Measurements from ENCODE around the gene MT1E.
A peak's percentile ranks its signal among the peaks of the same experiment; 100 is the strongest.
"Not testable (repeated sequence)": the region's sequence is repeated elsewhere in the genome, so short reads cannot be mapped to it uniquely, and the experiment has no call there.

MT1E gene

GRCh38 chr16:56625140-56625942 lies at the start of gene MT1E:
Gene MT1E, plus strand, starts transcription at chr16:56625781. Its CDS starts 71 bp downstream, at chr16:56625852.
- DNase-seq (ENCODE audit: low read depth, low spot score), result no peak

GRCh38 chr16:56576585-56577299 lies 48.8 kb upstream of the MT1E start:
- peak; percentile 84 for DNase-seq (ENCODE audit: low read depth, low spot score)

GRCh38 chr16:56577300-56577625 lies 48.3 kb upstream of the MT1E start:
- DNase-seq (ENCODE audit: low read depth, low spot score), result no peak

- DNase-seq (ENCODE audit: low read depth, low spot score), result no peak
These were observed 45.1 kb upstream of the MT1E start for GRCh38 chr16:56580391-56581048.

- not testable (repeated sequence) for DNase-seq (ENCODE audit: low read depth, low spot score)
These were observed 42.7 kb upstream of the MT1E start for GRCh38 chr16:56582911-56583310.

GRCh38 chr16:56583351-56584168 lies 42.0 kb upstream of the MT1E start:
- DNase-seq (ENCODE audit: low read depth, low spot score), result no peak

GRCh38 chr16:56584276-56584675 lies 41.3 kb upstream of the MT1E start:
- DNase-seq (ENCODE audit: low read depth, low spot score), result no peak

GRCh38 chr16:56588781-56589140 lies 36.8 kb upstream of the MT1E start:
- DNase-seq (ENCODE audit: low read depth, low spot score), result no peak

GRCh38 chr16:56589141-56590039 lies 36.2 kb upstream of the MT1E start, which contains the start of gene MT3:
Gene MT3, plus strand, starts transcription at chr16:56589528. Its CDS starts 63 bp downstream, at chr16:56589591.
- no peak for DNase-seq (ENCODE audit: low read depth, low spot score)

GRCh38 chr16:56591377-56592060 lies 34.1 kb upstream of the MT1E start:
- DNase-seq (ENCODE audit: low read depth, low spot score), result no peak

- no peak for DNase-seq (ENCODE audit: low read depth, low spot score)
These were observed 31.8 kb upstream of the MT1E start for GRCh38 chr16:56593573-56594291.

- DNase-seq (ENCODE audit: low read depth, low spot score), result no peak
These were observed 31.3 kb upstream of the MT1E start for GRCh38 chr16:56594292-56594619.

- DNase-seq (ENCODE audit: low read depth, low spot score), result no peak
These were observed 25.1 kb upstream of the MT1E start for GRCh38 chr16:56600398-56600999.

- DNase-seq (ENCODE audit: low read depth, low spot score), result no peak
These were observed 24.3 kb upstream of the MT1E start for GRCh38 chr16:56601325-56601724.

- no peak for DNase-seq (ENCODE audit: low read depth, low spot score)
These were observed 22.0 kb upstream of the MT1E start for GRCh38 chr16:56603589-56603988.

GRCh38 chr16:56604966-56605365 lies 20.6 kb upstream of the MT1E start:
- no peak for DNase-seq (ENCODE audit: low read depth, low spot score)

- no peak for DNase-seq (ENCODE audit: low read depth, low spot score)
These were observed 20.1 kb upstream of the MT1E start for GRCh38 chr16:56605475-56605874.

GRCh38 chr16:56606071-56606475 lies 19.5 kb upstream of the MT1E start:
- no peak for DNase-seq (ENCODE audit: low read depth, low spot score)

GRCh38 chr16:56606476-56607108 lies 19.0 kb upstream of the MT1E start:
- no peak for DNase-seq (ENCODE audit: low read depth, low spot score)

All from activated naive CD8-positive, alpha-beta T cell treated with anti-CD3 and anti-CD28 coated beads, Interleukin-2, amount 50 U/mL, for 16 hours (primary cell).